8988T (cell line): ENCODE measurements around the gene LILRB3.
"Not testable (repeated sequence)": the region's sequence is repeated elsewhere in the genome, so short reads cannot be mapped to it uniquely, and the experiment has no call there.

ENCODE experiments used
- DNase-seq: peaks from one replicate; pipeline ENCODE4 v3.0.0; 2011

The LILRB3 gene

GRCh38 chr19:54222474-54223276, at the start of gene LILRB3:
TSS of gene LILRB3 (minus strand) at chr19:54223007. CDS start at chr19:54222976, 31 bp downstream.
- not testable (repeated sequence) for DNase-seq

GRCh38 chr19:54272181-54272580, 49.4 kb upstream of the LILRB3 start:
- not testable (repeated sequence) for DNase-seq

GRCh38 chr19:54271587-54271986, 48.8 kb upstream of the LILRB3 start:
- not testable (repeated sequence) for DNase-seq

GRCh38 chr19:54271106-54271505, 48.3 kb upstream of the LILRB3 start:
- DNase-seq = no peak

- no peak for DNase-seq
Measured at GRCh38 chr19:54268936-54269335, 46.1 kb upstream of the LILRB3 start.

- no peak for DNase-seq
Measured at GRCh38 chr19:54266133-54266532, 43.3 kb upstream of the LILRB3 start.

- no peak for DNase-seq
Measured at GRCh38 chr19:54262470-54262869, 39.7 kb upstream of the LILRB3 start.

GRCh38 chr19:54262066-54262465, 39.3 kb upstream of the LILRB3 start:
- DNase-seq = no peak

GRCh38 chr19:54257116-54257480, 34.3 kb upstream of the LILRB3 start, which contains the start of gene LILRB5:
TSS of gene LILRB5 (minus strand) at chr19:54257273. CDS start at chr19:54257193, 80 bp downstream.
- no peak for DNase-seq

- no peak for DNase-seq
Measured at GRCh38 chr19:54256250-54257115, 33.7 kb upstream of the LILRB3 start.

- no peak for DNase-seq
Measured at GRCh38 chr19:54255105-54255775, 32.4 kb upstream of the LILRB3 start.

GRCh38 chr19:54254195-54254906, 31.5 kb upstream of the LILRB3 start:
- DNase-seq = no peak

GRCh38 chr19:54253331-54254194, 30.8 kb upstream of the LILRB3 start:
- no peak for DNase-seq

GRCh38 chr19:54252845-54253244, 30.0 kb upstream of the LILRB3 start:
- no peak for DNase-seq

GRCh38 chr19:54252243-54252642, 29.4 kb upstream of the LILRB3 start:
- no peak for DNase-seq

GRCh38 chr19:54248016-54248601, 25.3 kb upstream of the LILRB3 start:
- DNase-seq = no peak

- DNase-seq = no peak
Measured at GRCh38 chr19:54247106-54247930, 24.5 kb upstream of the LILRB3 start.

GRCh38 chr19:54245936-54246335, 23.1 kb upstream of the LILRB3 start:
- no peak for DNase-seq

- not testable (repeated sequence) for DNase-seq
Measured at GRCh38 chr19:54243809-54244208, 21.0 kb upstream of the LILRB3 start.

GRCh38 chr19:54242646-54243045, 19.8 kb upstream of the LILRB3 start, which contains the start of gene LILRA6:
TSS of gene LILRA6 (minus strand) at chr19:54242790.
- not testable (repeated sequence) for DNase-seq
